Jurkat, Clone E6-1 (cell line): Measurements from ENCODE around the gene TMEM181. TPM values are rescaled to one million over a fixed set of nuclear protein-coding genes. Genes with fewer than 3 reads are reported as not detected.
"Not testable (repeated sequence)": the region's sequence is repeated elsewhere in the genome, so short reads cannot be mapped to it uniquely, and the experiment has no call there.

Source experiments
- DNase-seq: peaks from one replicate; pipeline ENCODE4 v3.0.0-alpha.2; 2011; ENCODE audit warnings: low read depth, low spot score
- H3K4me3 ChIP-seq: 2 replicates; pipeline ENCODE4 v1.5.1; 2011; ENCODE audit warnings: mild to moderate bottlenecking, low read length, control low read depth, moderate library complexity
- polyA plus RNA-seq: library from polyadenylated mRNA; unstranded; fragments of >200 nt; gene quantifications from one replicate; pipeline ENCODE4 v1.2.1, GENCODE V29; 2012; ENCODE audit warnings: missing spikeins; ENCODE audit not compliant: insufficient read length, insufficient read depth

TMEM181 gene
- 8.2 TPM for polyA plus RNA-seq

- peak; percentile 72 for DNase-seq
Observed at GRCh38 chr6:158559895-158560835, at the start of gene TMEM181. Gene TMEM181 (plus strand): TSS chr6:158560091. CDS start chr6:158560225, 134 bp downstream.

GRCh38 chr6:158512809-158513208 lies 47.1 kb upstream of the TMEM181 start:
- no peak overlapping the region for H3K4me3 ChIP-seq
- no peak for DNase-seq

More at GRCh38 chr6:158559895-158560835, at the start of gene TMEM181:
- H3K4me3 ChIP-seq, result peak within 1 kb of the TSS; percentile 70

GRCh38 chr6:158514176-158514575 lies 45.7 kb upstream of the TMEM181 start:
- no peak overlapping the region; the same call in none of the 2 replicates for H3K4me3 ChIP-seq
- peak; percentile 88 for DNase-seq

- DNase-seq, result no peak
- H3K4me3 ChIP-seq, result no peak overlapping the region
Observed at GRCh38 chr6:158514991-158515390, 44.9 kb upstream of the TMEM181 start.

DNA sequence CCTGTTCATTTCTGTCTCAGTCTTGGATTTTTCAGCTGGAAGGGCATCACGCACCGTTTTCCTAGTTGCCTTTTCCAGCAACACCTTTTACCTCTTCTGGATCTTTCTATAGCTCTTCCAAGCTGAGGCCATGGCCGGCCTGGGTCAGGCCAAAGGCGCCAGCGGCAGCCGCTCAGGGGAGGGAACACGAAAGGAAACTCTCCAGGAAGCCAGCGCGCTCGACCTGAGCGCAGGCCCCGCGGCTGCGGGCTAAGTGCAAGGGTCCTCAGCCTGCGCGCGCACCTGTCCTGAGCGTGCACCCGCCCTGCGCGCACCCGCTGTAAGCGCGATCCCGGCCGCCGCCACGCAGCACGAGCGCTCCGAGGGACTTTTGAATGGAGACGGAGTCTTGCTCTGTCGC lies 43.8 kb upstream of the TMEM181 start:
- no peak overlapping the region for H3K4me3 ChIP-seq
- no peak for DNase-seq

DNA sequence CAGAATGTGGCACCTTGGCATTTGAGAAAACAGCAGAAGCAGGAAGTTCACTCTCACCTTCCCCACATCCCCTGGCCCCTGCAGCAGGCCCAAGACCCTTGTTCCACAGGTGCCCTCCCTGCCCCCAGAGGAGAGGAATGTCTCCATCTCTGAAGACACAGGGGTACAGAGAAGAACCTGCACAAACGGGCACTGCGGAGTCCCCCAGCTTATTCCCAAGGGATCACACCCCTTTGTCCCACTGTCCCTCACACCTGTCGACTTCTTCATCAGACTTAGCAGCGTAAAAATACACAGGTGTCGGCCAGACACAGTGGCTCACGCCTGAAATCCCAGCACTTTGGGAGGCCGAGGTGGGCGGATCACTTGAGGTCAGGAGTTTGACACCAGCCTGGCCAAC lies 42.9 kb upstream of the TMEM181 start:
- no peak for DNase-seq
- H3K4me3 ChIP-seq, result no peak overlapping the region

- no peak overlapping the region for H3K4me3 ChIP-seq
- no peak for DNase-seq
Observed at GRCh38 chr6:158517581-158517980, 42.3 kb upstream of the TMEM181 start.

DNA sequence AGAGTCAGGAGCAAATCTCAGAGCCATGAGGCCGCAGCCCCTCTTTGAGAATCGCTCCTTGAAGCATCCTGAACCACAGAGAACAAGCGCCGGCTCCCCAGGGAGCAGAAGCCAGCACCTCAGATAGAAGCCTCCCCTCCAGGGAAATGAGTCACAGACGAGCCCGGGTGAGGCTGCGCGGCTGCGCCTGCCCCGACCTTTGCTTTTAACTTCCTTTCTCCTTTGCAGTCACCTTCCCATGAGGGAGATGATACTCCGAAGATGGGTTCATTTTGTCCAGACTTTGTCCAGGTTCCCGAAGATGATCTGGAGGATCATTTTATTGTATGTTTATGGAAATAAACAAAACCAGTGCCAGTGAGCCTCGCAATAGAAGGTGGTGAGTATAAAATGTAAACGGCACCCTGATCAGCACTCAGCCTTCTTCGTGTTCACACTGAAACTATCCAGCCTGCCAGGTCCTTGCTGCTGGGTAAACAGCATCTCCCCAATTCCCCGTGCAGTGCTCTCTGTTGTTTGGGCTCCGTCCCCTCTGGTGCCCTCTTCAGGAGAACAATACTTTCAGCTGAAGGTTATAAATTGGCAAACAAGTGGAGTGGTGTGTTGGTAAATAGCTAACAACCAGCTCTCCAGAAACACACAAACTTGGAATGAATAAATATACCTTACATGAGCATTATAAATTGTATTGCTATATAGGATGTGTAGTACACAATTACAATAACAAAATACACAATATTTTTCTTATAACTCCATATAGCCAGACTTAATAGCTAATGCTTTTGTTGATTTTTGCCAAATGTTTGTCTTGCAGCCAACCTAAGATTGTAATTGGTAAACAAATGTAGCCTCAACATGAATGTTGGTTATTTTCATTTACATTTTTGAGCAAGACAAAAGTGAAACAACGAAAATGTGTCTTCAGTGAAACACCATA lies 41.4 kb upstream of the TMEM181 start:
- DNase-seq, result peak; percentile 82
- peak overlapping the region; percentile 46 for H3K4me3 ChIP-seq

- no peak for DNase-seq
- no peak overlapping the region for H3K4me3 ChIP-seq
Observed at GRCh38 chr6:158519300-158519699, 40.6 kb upstream of the TMEM181 start.

- no peak for DNase-seq
- no peak overlapping the region for H3K4me3 ChIP-seq
Observed at GRCh38 chr6:158519761-158520160, 40.1 kb upstream of the TMEM181 start.

DNA sequence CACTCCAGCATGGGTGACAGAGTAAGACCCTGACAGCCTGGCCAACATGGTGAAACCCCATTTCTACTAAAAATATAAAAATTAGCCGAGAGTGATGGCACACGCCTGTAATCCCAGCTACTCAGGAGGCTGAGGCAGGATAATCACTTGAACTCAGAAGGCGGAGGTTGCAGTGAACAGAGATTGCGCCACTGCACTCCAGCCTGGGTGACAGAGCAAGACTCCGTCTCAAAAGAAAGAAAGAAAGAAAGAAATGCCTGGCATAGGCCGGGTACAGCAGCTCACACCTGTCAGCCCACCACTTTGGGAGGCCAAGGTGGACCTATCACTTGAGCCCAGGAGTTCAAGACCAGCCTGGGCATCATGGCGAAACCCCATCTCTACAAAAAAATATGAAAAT lies 38.9 kb upstream of the TMEM181 start:
- DNase-seq, H3K4me3 ChIP-seq: not testable (repeated sequence)

- H3K4me3 ChIP-seq, result no peak overlapping the region
- no peak for DNase-seq
Observed at GRCh38 chr6:158521759-158522158, 38.1 kb upstream of the TMEM181 start.

- no peak overlapping the region for H3K4me3 ChIP-seq
- no peak for DNase-seq
Observed at GRCh38 chr6:158522616-158523015, 37.3 kb upstream of the TMEM181 start.

DNA sequence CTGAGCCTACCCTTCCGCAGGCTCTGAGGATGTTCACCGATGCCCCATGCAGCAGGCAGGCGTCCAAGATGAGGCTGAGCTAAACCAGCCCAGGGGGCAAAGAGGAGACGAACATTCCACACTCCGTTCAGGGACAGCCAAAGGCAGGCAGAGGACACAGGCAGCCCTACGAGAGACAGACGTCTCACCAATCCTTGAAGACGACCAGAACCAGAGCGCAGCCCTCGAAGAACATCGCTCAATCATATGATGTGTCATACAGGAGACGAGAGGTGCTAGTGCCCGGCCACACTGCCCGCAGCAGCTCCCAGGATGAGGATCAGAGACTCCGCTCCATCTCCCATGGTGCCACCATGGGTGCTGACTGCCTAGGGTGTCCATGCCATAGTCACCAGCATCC lies 35.6 kb upstream of the TMEM181 start:
- H3K4me3 ChIP-seq, result no peak overlapping the region
- DNase-seq, result no peak

DNA sequence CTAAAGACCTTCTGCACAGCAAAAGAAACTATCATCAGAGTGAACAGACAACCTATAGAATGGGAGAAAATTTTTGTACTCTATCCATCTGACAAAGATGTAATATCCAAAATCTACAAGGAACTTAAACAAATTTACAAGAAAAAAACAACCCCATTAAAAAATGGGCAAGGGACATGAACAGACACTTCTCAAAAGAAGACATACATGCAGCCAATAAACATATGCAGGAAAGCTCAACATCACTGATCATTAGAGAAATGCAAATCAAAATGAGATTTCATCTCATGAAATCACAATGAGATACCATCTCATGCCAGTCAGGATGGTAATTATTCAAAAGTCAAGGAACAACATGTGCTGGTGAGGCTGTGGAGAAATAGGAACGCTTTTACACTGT lies 32.0 kb upstream of the TMEM181 start:
- not testable (repeated sequence) for DNase-seq, H3K4me3 ChIP-seq

DNA sequence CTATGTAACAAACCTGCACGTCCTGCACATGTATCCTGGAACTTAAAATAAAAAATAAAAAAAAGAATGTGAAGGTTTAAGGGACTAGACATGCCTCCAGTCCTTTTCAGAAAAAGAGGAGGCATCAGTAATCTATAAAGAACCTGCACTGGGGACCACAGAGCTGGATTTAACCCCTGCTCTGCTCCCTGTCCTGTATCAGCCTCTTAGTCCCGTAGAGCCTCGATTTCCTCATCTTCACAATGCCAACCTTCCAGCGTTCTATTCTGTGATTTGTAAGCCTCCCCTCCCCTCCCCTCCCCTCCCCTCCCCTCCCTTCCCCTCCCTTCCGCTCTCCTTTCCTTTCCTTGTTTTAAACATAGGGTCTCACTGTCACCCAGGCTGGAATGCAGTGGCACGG lies 31.1 kb upstream of the TMEM181 start:
- DNase-seq, result no peak
- no peak overlapping the region for H3K4me3 ChIP-seq

- H3K4me3 ChIP-seq, result no peak overlapping the region
- no peak for DNase-seq
Observed at GRCh38 chr6:158529629-158530028, 30.3 kb upstream of the TMEM181 start.

DNA sequence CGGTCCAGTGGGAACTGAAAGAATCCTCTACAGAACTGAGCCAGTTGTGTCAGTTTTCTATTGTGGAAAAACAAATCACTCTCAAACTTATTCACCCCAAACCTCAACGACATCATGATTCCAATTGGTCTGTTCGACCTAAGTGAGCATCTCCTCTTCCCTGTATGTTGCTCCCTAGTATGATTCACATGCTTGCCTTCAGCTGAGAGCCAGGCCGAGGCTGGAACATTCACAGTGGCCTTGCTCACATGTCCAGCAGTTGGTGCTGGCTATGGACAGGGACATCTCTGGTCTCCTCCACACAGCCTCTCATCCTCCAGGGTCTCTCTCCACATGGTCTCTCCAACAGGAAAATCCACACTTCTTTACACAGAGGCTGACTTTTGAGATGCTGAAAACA lies 28.3 kb upstream of the TMEM181 start:
- DNase-seq, result no peak
- H3K4me3 ChIP-seq, result no peak overlapping the region

DNA sequence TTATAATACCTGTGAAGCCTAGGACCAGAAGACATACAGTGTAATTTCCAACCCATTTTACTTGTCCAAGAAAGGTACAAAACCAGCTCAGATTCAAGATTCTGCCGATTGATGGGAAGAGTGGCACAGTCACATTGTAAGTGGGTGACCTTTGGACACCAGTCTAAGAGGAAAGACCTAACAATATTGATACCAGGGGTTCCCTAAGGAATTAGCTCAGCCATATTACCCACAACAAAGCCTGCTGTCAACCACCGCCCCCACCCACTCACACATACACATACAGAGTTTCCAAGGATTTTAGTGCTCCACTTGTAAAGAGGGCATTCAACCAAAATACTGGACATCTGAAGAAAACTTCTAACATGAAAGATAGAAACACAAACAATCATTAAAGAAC lies 27.9 kb upstream of the TMEM181 start:
- no peak overlapping the region for H3K4me3 ChIP-seq
- DNase-seq, result no peak
